HG03097 (cell line): ENCODE measurements around the gene TMCC2.

Source experiments
- ATAC-seq: cut with Tn5 transposase; IDR thresholded peaks from one replicate; pipeline ENCODE4 v1.9.1; 2021; ENCODE audit not compliant: unreplicated experiment, low FRiP score

TMCC2 gene

DNA sequence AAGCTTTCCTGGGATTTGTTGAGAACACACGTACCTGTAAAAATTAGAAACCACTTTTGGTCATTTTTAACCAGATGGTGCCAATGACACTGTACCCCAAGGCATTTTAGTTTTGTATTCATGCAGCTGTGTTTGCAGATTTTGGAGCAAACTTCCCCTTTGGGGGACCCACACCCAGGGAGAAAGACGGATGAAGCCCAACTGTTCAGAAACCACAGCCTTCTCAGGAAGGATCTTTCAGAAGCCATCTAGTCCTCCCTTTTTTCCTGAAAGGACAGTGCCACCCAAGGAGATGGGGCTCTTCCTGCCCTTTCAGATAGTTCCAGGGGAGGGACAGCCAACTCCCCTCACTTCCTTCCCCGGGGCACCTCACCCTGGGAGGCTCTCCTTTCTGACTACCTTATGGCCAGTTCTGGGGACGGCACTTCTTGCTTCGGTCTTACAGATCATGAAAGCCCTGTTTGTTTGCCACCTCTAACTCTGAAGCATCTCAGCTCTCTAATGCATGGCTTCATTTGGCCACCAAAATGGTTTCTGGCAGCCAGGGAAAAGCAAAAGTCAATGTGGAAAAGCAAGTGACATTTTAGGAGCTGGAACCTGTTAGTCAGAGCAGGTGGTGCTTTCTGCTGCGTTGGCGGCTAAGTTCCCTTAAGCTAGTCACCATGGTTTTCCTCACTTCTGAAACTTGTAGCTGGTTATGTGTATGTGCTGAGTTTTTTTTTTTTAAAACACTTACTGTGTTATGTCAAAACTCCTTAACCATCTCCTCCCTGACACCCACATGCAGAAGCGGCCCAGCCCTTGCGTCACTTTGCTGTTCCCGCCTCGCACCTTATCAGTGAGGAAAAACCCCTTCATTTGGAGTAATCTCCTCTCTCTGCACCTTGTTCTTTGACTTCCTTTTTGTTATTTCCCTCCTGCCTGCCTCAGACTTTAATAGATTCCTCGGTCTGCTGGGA, 10.1 kb downstream of the TMCC2 start:
- no peak for ATAC-seq

DNA sequence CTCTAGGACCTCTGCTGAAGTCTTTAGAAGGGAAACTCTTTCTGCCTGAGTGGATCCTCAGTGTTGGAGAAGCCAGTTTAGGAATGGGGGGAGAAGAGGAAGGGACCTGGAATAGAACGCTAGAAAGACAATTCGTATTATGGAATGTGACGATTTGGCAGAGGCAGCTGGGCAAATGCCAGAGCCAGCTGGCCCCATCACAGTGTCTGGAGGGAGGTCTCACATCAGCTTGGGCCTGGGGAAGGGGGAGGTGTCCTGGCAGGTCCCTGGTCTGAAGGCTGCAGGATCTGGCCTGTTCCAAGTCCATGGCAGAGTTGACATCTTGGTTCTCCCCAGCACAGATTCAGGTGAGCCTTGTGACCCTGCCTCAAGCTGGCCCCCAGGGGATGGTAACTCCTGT, 11.3 kb downstream of the TMCC2 start:
- no peak for ATAC-seq

DNA sequence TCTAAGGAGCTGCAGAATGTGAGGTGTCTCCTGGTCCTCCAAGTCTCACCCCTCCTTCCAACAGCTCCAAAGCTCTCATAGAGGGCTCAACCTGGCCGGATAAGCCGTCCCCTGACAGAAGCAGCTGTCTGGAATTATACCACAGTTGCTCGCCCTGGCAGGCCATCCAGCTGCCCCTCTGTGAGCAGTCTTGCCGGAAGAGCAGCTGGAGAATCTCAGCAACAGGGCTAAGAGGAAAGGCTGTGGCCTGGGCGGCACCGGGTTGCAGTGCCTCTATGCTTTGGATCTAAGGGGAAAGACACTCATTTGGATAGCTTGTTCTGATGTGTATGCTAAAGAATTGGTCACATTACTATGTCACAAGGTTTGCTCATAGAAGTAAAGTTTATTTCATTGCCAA, 12.4 kb downstream of the TMCC2 start:
- ATAC-seq, result no peak

DNA sequence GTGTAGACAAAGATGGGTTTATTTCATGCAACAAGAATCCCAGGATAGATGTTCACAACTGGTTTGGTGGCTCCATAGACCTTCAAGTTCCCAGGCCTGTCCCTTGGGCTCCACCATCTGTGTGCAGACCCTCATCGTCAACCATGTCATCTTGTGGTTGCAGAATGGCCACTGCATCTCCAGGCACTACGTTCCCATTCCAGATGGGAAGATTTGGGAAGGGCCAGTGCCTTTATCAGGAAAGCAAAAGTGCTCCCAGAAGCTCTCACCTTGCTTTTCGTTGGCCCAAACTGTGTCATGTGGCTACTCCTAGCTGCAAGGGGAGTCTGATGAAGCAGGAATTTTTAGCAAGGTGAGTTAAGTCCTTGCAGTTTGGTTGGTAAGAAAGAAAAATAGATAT, 12.8 kb downstream of the TMCC2 start:
- no peak for ATAC-seq

DNA sequence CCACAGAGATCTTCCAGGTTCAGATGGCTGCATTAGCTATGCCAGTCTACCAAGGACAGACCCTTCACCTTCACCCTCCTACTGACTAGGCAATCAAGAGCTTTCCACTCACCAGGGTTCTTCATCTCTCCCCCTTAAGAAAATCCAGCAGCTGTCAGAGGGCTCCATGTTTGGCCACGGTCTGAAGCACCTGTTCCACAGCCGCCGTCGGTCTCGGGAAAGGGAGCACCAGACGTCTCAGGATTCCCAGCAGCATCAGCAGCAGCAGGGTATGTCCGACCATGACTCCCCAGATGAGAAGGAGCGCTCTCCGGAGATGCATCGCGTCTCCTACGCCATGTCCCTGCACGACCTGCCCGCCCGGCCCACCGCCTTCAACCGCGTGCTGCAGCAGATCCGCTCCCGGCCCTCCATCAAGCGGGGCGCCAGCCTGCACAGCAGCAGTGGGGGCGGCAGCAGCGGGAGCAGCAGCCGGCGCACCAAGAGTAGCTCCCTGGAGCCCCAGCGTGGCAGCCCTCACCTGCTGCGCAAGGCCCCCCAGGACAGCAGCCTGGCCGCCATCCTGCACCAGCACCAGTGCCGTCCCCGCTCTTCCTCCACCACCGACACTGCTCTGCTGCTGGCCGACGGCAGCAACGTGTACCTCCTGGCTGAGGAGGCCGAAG, 13.8 kb downstream of the TMCC2 start:
- no peak for ATAC-seq

DNA sequence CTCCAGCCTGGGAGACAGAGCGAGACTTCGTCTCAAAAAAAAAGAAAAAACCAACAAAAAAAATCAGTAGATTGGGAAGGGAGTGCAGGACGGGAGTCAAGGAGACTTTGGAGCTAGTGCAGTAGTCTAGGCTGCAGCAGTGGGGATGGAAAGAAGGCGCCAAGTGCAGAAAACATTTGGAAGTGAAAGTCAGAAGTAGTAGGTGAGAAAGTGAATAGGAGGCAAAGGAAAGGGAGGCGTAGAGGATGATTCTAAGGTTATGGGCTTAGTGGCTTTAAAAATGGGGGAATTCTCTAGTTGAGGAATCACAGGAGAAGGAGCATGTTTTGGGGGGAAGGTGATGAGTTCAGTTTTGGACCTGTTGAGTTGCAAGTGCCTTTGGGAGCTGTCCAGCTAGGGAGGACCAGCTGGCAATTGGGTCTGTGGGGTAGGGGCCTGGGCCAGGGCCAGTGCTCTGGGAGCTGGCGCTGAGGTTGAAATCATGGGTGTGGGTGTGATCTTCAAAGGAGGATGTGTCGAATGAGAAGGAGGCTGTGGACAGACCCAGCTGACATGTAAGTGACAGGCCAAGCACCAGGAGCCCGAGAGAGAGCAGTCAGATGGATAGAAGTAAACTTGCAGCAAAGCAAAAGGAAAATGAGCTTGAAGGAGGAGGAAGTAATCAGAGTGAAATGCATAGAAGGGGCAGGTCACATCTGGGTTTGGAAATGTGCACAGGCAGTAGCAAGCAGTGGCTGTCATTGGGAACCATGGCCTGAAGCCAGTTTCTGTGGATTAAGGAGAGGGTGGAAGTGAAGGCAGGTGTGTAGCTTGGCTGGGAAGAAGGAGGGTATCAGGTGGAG, 15.8 kb downstream of the TMCC2 start:
- ATAC-seq, result no peak

DNA sequence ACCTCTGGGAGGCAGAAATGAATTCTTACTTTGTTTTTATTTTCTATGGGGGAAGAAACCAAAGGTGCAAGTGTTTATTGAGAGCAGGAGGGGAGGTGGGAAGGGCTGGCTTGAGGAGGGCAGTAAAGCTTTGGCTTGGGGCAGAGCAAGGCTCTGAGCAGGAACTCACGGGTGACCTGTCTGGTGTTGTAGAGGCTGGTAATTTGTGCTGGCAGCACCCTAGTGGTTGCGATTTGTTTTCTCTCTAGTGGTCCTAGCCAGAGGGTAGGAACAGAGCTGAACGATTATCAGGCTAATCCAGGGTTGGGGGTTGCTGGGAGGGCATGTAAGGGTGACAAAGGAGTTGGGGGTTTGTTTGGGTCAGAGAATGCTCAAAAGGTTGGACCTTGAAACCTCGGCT, 16.6 kb downstream of the TMCC2 start:
- ATAC-seq, result no peak

DNA sequence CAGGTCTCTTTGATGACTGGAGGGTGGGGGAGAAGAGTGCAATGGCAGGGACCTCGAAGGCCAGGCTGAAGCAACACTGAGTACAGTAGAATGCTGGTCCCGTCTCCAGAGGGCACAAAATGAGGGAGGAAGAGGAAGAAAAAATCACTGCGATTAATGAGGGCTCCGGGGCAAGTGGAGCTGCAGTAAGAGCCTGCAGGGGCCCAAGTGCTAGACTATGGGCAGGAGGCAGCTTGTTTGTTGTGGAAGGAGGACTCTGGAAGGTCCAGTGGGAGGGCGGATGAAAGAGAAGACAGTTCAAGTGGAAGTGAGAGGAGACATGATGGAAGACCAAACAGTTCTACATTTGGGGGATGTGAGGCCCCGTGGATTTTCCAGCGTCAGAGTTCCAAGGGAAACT, 17.4 kb downstream of the TMCC2 start:
- no peak for ATAC-seq

DNA sequence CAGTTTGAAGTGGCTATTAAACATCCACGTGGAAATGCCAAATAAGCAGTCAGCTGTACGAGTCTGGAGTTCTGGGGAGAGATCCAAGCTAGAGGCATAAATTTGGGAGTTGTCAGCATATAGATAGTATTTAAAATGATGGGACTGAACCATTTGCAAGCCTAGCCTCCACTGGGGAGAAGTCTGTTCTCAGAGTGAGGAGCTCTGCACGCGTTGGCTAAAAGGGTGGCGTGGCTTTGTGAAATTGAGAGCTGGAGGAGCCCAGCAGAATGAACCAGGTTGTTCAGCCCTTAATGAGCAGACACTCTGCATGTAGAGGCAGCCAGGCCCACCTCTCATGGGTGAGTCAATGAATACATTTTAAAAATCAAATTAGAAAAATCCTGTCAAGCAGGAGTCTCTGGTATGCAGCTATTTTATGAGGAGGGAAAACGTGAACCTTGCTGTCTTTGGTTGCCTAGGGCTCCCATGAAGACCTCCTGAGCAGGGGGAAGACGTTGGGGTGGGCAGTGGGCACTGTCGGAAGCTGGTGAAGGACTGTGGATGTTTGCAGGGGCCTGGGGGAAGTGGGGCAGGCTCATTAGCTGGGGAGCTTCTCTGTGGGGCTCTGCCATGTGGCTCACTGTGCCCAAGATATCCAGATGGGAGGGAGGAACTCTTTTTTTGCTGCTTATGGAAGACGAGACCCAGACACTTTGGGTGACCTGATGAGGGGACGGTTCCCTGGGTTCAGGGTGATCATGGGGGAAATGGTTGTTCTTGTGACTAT, 18.8 kb downstream of the TMCC2 start:
- no peak for ATAC-seq

DNA sequence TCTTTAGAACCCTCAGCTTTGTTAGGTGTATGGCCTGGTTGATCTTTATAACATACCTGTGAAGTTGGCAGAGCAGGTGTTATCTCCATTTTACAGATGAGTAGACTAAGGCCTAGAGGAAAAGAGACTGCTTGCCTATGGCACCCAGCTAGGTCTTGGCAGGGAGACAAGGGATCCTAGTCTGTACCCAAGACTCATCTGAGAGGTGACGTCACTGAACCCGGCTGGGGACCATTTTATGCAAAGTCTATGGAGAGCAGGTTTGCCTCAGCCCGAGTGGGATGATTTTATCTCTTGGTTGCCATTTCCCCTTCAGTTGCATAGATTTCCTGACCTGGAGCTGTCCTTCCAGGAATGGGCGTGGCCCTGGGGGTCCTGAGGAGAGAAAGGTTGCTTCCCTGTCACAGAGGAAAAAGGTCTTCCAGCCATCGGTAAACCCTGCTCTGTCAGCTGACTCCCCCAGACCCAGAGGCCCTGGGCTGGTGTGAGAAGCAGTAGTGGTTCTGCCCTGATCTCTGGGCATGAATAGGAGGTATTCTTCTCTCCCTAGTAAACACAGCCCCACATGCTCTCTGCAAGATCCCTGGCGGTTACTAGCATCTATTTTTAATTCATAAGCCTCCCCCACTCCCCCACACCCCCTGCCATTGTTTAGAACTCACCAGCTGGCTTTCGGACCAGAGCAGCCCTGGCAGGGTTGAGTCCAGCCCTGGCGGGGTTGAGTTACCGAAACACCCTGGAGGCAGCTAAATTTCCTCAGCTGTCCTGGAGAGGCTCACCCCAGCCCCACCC, 19.6 kb downstream of the TMCC2 start:
- no peak for ATAC-seq

DNA sequence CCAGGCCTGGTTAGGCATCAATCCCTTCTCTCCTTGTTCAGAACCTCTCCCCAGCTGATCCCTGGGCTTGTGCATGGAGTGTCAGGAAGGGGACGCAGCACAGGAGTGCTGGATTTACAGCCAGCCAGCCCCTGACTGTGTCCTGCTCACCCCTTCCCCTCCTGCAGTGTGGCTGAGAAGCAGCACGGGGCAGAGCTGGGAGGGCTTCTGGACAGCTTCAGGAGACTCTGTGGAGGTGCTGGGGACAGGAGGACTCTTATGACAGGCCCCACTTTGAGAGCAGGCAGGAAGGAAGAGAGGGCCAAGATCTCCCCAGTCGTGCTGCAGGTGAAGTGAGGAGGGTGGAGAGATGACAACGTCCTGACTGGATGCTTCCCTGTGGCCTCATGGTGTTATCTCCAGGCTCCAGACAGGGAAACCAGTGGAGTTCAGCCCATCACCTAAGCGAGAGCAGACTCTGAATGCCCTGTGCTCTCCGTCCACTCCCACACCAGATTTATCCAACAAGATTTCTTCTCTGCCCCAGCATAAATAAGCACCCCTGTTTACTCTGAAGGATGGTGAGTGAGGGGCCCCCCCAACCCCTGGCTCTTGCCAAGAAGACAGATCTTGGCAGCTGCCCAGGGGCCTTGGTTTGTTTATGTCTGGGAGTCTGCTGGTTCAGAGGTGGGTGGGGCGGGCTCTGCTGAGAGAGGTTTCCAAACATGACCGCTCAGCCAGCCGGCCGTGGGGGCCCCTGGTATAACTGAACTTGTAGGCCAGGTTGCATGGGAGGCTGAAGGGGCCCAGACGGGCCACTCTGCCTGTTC, 21.3 kb downstream of the TMCC2 start:
- no peak for ATAC-seq

DNA sequence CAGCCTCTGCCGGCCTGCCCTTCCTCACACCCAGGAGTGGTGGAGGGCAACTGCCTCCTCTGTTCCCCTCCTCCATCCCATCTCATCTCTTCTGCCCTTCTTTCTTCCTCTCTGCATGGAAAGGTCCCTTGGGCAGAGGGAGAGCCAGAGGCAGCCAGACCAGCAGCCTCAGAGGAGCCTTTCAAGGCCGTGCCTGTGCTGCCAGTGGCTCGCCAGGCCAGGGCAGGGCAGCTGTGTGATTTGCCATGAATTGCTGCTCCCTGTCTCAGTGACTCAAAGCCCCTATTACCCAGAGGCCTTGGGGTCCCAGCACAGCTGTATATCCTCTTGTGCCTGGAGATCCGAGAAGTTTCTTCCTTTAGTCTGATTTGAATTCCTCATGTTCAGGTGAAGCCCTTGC, 21.9 kb downstream of the TMCC2 start:
- no peak for ATAC-seq

DNA sequence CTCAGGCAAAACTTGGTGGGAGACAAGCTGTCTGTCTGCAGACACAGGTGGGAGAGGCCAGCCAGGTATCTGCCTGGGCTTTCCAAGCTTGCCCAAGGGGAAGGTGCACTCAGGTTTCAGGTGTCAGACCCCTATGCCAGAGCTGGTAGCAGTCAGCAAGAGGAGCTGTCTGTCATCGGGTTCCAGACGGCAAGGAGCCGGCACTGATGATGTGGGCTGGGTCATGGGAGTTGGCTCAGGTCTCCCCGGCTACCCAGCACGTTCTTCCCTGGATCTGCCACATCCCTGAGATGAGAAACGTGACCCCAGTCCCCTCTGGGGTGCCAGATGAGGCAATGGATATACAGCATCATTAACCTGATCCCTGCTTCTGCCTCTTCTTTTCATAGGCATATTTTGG, 23.0 kb downstream of the TMCC2 start:
- ATAC-seq, result no peak

DNA sequence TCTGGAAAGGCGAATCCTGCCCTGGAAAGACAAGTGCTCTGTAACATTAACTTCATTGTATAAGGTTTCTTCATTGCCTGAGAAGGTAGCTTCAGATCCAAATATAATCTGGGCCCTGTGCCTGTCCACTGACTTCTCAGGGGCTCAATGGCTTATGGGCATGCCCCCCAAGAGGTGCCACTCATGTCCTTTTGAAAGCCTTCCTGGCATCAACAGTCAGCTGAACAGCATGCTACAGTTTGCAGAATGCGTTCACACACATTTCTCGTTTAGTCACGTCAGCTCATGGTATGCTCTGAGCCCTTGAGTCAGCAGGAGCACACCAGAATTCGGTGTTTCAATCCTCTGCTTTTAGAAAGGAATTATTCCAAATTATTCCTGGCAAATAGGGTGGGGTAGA, 23.8 kb downstream of the TMCC2 start:
- no peak for ATAC-seq

DNA sequence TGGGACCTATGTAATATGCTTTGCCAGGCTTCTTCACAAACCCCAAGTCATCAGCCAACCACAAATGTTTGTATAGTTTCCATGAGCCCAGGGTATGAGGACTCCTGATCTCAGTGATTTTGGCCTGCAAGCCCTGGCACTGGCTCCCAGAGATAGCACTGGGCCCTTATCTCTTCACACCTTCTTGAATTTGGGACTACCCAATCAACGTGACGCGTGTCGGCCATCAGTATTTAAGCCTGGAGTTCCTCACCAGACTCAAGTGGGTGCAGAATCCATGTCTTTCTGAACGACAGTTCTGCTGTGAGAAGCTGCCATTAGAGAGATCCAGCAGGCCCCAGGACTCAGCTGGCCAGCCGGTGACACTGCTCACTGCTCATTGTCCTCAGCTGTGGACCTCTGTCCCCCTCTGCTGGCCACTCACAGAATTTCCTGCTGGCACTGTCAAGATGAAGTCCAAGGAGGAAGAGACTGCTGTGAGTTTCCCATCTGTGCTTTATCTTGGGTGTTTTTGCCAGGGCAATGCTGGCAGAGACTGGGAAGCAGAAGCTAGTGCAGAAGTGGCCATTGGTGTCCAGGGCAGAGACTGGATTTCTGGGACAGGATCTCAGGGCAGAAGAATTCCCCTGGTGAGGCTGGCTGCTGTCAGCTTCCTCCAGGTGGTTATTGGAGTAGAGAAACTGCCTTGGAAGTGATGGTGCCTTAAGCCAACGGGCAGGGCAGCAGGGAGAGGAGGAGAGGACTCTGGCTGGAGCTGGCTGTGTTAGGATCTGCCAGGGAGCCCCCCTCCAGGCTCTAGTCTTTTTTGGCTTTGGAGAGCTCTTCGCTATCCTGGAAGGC, 28.4 kb downstream of the TMCC2 start:
- ATAC-seq, result no peak

DNA sequence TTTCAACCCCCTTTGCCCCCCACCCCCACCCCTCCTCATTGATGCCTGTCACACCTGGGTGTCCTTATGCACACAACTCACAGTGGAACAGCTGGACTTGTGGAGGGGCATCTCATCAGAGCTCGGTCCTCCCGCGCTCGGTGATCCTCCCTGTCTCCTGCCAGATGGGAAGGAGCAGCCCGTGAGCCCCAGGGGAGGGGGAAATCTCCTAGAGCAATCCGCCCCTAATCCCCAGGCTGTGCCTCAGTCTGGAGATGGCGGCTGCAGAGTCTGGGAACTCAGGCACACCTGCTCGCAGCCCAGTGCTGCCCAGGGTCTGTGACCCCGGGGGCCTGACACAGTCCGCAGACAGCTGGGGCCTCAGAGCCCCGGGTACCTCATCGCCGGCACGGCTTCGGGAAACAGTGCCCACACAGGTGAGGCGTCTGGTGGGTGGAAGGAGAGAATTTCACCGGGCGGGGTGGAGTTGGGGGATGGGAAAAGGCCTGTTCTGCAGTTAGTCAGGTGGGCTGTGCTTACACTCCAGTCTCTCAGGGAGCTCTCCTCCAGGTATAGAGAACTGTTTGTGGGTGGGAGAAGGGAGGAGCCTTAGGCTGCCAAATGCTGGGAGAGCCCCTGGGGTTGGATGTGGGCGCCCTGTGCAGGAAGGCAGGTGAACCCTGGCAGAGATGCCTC, 29.3 kb downstream of the TMCC2 start:
- ATAC-seq, result no peak

DNA sequence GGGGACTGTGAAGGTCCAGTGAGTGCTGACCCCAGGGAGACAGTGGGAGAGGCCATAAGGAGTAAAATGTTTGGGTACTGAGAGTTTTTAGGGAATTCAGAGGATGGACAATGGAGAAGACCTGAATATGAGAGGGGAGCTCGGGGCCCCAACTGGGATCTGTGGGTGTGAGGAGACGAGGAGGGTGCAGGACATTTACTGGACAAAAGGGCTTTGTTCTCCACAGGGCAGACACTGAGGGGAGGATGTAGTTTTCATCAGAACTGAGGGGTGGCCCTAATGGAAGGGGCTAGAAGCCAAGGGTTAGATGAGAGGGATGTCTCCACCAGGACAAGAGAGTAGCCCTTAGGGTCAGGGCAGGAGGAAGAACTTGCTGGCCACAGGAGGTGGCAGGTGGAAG, 30.0 kb downstream of the TMCC2 start:
- ATAC-seq, result no peak
